ENCODE data around the gene STK32C. TPM values are rescaled to one million over a fixed set of nuclear protein-coding genes. Genes with fewer than 3 reads are reported as not detected.

Gene STK32C
- total and polyA plus RNA-seq, 2 of the 4 experiments (the other 2 are of a cell fraction), result 5.0 to 8.3 TPM

GRCh38 chr10:132242103-132242840 lies 65.5 kb downstream of the STK32C start:
- ChIA-PET CTCF (interaction anchor here (0.6 kb wide), 1 partner anchor 77 kb away, joined by 3 read pairs; no protein-coding TSS in a partner anchor), POLR2A (ENCODE audit: unreplicated experiment) (no interaction called here)
- H3K14ac ChIP-seq (replicated peaks; ENCODE audit: low read depth, low read length), result no peak overlapping the region
- H3K9me1 ChIP-seq (ENCODE audit: insufficient read depth, low read length), result no peaks in the 10 kb centered on the region
- H3K4ac ChIP-seq (ENCODE audit: low read depth, low read length), result no peak overlapping the region
- in situ Hi-C loops (cut with MboI; ENCODE audit: low sequenced_read_pairs), result no loop called here
- ATAC-seq (ENCODE audit: low read depth) (no peak), DNase-seq (no peak)
- H3K56ac ChIP-seq (ENCODE audit: extremely low read depth, insufficient read depth, low read length), result no peak overlapping the region
- H3K27ac ChIP-seq (ENCODE audit: insufficient read depth, low read length), result no peak overlapping the region
- WGBS, 2 experiments (ENCODE audit: extremely low coverage in 2 of 2, insufficient read length in 1 of 2), result no CpG with 5 or more reads among the region's 23 CpGs
- H3K4me1 ChIP-seq (ENCODE audit: control insufficient read depth, insufficient read depth, low read length), result no peaks in the 10 kb centered on the region
- peaks cover 9% of the 10 kb centered on the region; the same call in 1 of the 2 replicates for H3K27me3 ChIP-seq (ENCODE audit: control insufficient read depth, insufficient read depth, low read length)
- H2AK9ac ChIP-seq (replicated peaks; ENCODE audit: low read depth, low read length, poor library complexity), result no peak overlapping the region
- H4K91ac ChIP-seq (ENCODE audit: insufficient read depth, low read depth, low read length), result no peak overlapping the region
- no peak overlapping the region for H3K23ac ChIP-seq (ENCODE audit: low read depth, low read length)
- no peak overlapping the region for H3K4me2 ChIP-seq (ENCODE audit: low read depth, low read length)
- no peaks in the 10 kb centered on the region for H3K79me1 ChIP-seq (ENCODE audit: low read depth in 1 of 2, low read length in 2 of 2)
- no peak overlapping the region for H4K5ac ChIP-seq (ENCODE audit: low read depth, low read length)
- no peak overlapping the region for H3K4me3 ChIP-seq (ENCODE audit: insufficient read depth, low read depth, low read length)
- TF ChIP-seq MAFK (IDR thresholded peaks at IDR 0.05; ENCODE audit: low read depth, low read length), result no peak
- TF ChIP-seq CHD1 (IDR thresholded peaks at IDR 0.05; ENCODE audit: low read depth, low read length), result no peak
- TF ChIP-seq FOS (IDR thresholded peaks at IDR 0.05; ENCODE audit: low read depth, low read length), result no peak
- TF ChIP-seq USF2 (IDR thresholded peaks at IDR 0.05; ENCODE audit: low read depth, low read length), result no peak
- no peak for TF ChIP-seq SMC3 (IDR thresholded peaks at IDR 0.05; ENCODE audit: low read depth, low read length)
- no peak for TF ChIP-seq BHLHE40 (IDR thresholded peaks at IDR 0.05; ENCODE audit: low read depth, low read length)
- no peak for TF ChIP-seq POLR2A (IDR thresholded peaks at IDR 0.05; ENCODE audit: low read depth, low read length)
- TF ChIP-seq RAD21 (IDR thresholded peaks at IDR 0.05; ENCODE audit: low read length), result no peak
- H3K18ac ChIP-seq (ENCODE audit: low read depth, low read length), result no peak overlapping the region
- H3K9ac ChIP-seq (ENCODE audit: low read depth, low read length), result no peak overlapping the region
- H2AK5ac ChIP-seq (ENCODE audit: low read depth, low read length), result no peak overlapping the region
- H2BK5ac ChIP-seq (ENCODE audit: low read depth, low read length, poor library complexity, severe bottlenecking), result no peak overlapping the region
- H3K36me3 ChIP-seq (ENCODE audit: control insufficient read depth, insufficient read depth, low read length), result no peaks in the 10 kb centered on the region
- H4K8ac ChIP-seq (ENCODE audit: low read depth in 2 of 2, low read length in 2 of 2), result no peak overlapping the region
- H2BK120ac ChIP-seq (ENCODE audit: low read depth, low read length), result no peak overlapping the region
- H2AFZ ChIP-seq (replicated peaks; ENCODE audit: low read length, poor library complexity), result no peak overlapping the region
- intact Hi-C loops (cut with micrococcal nuclease), result no loop called here
- no peak overlapping the region for H2BK20ac ChIP-seq (ENCODE audit: low read depth, low read length)
- no TSS peak for BruUV-seq (replicated peaks)
- H4K20me1 ChIP-seq (ENCODE audit: insufficient read depth, low read length), result no peaks in the 10 kb centered on the region
- H3K9me3 ChIP-seq (ENCODE audit: control insufficient read depth, insufficient read depth, low read length), result no peaks in the 10 kb centered on the region
- H2BK15ac ChIP-seq (ENCODE audit: low read depth, low read length), result no peak overlapping the region
- dilution Hi-C loops (cut with HindIII; ENCODE audit: low sequenced_read_pairs, unreplicated experiment), result loop anchor here (25.0 kb wide), 1 partner anchor 95 kb away; the partner anchor contains the start of gene LRRC27
